ENCODE data around the gene TNFRSF19. TPM values are rescaled to one million over a fixed set of nuclear protein-coding genes. Genes with fewer than 3 reads are reported as not detected.
A peak's percentile ranks its signal among the peaks of the same experiment; 100 is the strongest.

TNFRSF19 gene
- total and polyA plus RNA-seq, 2 of the 8 experiments (the other 6 are each of a cell fraction or from before 2014, with no cell fraction given) = 0.50 to 0.95 TPM

DNA sequence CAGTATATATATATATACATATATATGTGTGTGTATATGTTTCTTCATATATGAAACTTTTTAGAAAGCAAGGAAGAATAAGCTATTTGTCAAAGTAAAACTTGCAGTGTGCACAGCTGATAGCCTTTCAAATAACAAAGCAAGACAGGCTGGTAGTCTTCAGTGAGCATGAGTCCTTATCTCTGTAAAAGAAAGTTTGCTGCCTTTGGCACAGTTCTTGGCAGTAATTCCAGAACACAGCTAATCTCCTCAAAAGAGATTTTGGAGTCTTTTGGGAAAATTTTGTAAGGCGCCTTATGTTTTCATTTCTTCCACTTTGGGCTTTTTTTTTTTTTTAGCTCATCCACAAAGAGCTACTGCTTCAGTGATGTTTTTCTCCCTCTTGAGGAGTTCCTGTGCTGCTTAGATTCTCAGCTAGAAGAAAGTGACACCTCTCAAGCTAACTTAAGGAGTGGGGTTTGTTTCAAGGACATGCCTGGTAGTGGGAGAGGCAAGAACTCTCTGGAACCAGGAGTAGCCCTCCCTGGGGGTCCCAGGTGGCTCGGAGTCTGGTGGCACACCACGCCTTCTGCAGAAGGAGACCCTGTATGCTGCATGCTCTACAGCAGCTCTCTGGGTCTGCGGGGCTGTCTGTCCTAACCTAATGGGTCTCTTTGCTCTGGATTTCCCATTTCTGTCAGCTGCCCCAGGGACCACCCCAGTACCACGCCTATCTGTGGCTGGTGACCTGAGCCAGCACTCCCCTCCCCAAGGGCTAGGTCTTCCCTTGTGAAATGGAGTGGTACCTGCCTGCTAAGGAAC lies 58.8 kb downstream of the TNFRSF19 start:
- H4K20me1 ChIP-seq (replicated peaks in 1 of 2; ENCODE audit: control insufficient read depth in 1 of 2, insufficient read depth in 2 of 2, low read length in 2 of 2) = no peaks in the 10 kb centered on the region
- H3K23me2 ChIP-seq (ENCODE audit: low read depth, low read length) = no peaks in the 10 kb centered on the region
- 0 out of 2 replicates have a peak overlapping the region, but pooled peaks have one; percentile 25 for H2BK15ac ChIP-seq (ENCODE audit: low read length)
- H2BK20ac ChIP-seq (ENCODE audit: low read length) = 0 out of 2 replicates have a peak overlapping the region, but pooled peaks have one; percentile 15
- DNase-seq (ENCODE audit: low read depth in 1 of 2, low spot score in 2 of 2) (no peak), FAIRE-seq (no peak)
- H2AFZ ChIP-seq (ENCODE audit: low read length) = no peak overlapping the region
- H3K9me3 ChIP-seq (ENCODE audit: insufficient read depth in 2 of 2, low read depth in 1 of 2, low read length in 1 of 2) = no peaks in the 10 kb centered on the region
- peaks cover 0 to 23% (median 18%) of the 10 kb centered on the region in 4 experiments; a peak in 5 of 7 replicates for H3K4me1 ChIP-seq (replicated peaks in 1 of 4; ENCODE audit: control insufficient read depth in 3 of 4, insufficient read depth in 4 of 4, low read length in 3 of 4)
- no peak overlapping the region for H3K14ac ChIP-seq (ENCODE audit: insufficient read length)
- no peak overlapping the region for H4K91ac ChIP-seq (replicated peaks; ENCODE audit: insufficient read length, low read length)
- no peak overlapping the region for H3K4me3 ChIP-seq (ENCODE audit: extremely low read depth in 1 of 4, insufficient read depth in 2 of 4, low read depth in 3 of 4, low read length in 4 of 4)
- H3K79me1 ChIP-seq (ENCODE audit: low read depth, low read length) = no peaks in the 10 kb centered on the region
- POLR2A ChIA-PET (ENCODE audit: partially characterized antibody) = no interaction called here
- H3K23ac ChIP-seq (ENCODE audit: insufficient read length) = no peak overlapping the region
- no peak overlapping the region for H2BK5ac ChIP-seq (ENCODE audit: low read depth, low read length)
- H3K27ac ChIP-seq (ENCODE audit: low read depth, low read length) = no peak overlapping the region
- H3K79me2 ChIP-seq (ENCODE audit: control insufficient read depth in 1 of 2, insufficient read depth in 2 of 2, low read length in 2 of 2) = no peaks in the 10 kb centered on the region
- no peak overlapping the region for H3K18ac ChIP-seq (ENCODE audit: extremely low read depth, low read length)
- H3K4me2 ChIP-seq (ENCODE audit: insufficient read depth in 1 of 2, low read depth in 2 of 2, low read length in 2 of 2) = no peak overlapping the region
- no peaks in the 10 kb centered on the region for H3K27me3 ChIP-seq (replicated peaks in 1 of 4; ENCODE audit: control insufficient read depth in 3 of 4, extremely low read depth in 1 of 4, insufficient read depth in 3 of 4, low read length in 3 of 4)
- no peak overlapping the region for H3K4ac ChIP-seq (replicated peaks; ENCODE audit: insufficient read length, low read depth, low read length)
- H2BK120ac ChIP-seq (replicated peaks; ENCODE audit: low read depth, low read length) = peak overlapping the region; percentile 36
- CTCF ChIA-PET (ENCODE audit: partially characterized antibody) = interaction anchor here (0.6 to 1.4 kb wide), 13 partner anchors 8 to 116 kb away, joined by 3 to 5 read pairs (median 4); no protein-coding TSS in a partner anchor
- H2AK5ac ChIP-seq (ENCODE audit: low read depth, low read length) = no peak overlapping the region
- H3K36me3 ChIP-seq (ENCODE audit: control insufficient read depth in 2 of 4, insufficient read depth in 4 of 4, low read length in 3 of 4) = no peaks in the 10 kb centered on the region
- H3K9ac ChIP-seq (replicated peaks in 1 of 4; ENCODE audit: extremely low read depth in 1 of 4, low read depth in 3 of 4, low read length in 3 of 4) = no peak overlapping the region
- 0 out of 2 replicates have a peak overlapping the region, but pooled peaks have one; percentile 13 for H2BK12ac ChIP-seq (ENCODE audit: low read depth, low read length)
- H4K5ac ChIP-seq (ENCODE audit: insufficient read length, low read depth, low read length) = no peak overlapping the region
- no peak overlapping the region for H3K56ac ChIP-seq (replicated peaks; ENCODE audit: insufficient read length, low read depth, low read length)
- H4K8ac ChIP-seq (ENCODE audit: extremely low read depth, insufficient read depth, low read length) = no peak overlapping the region
- WGBS, 2 experiments (ENCODE audit: extremely low coverage in 1 of 2, insufficient coverage in 1 of 2, insufficient read length in 1 of 2, insufficient replicate concordance in 2 of 2, low coverage in 1 of 2, low lambda C conversion rate in 2 of 2, missing lambda C conversion rate in 1 of 2) = 79% methylated on average over 5 of the region's 5 CpGs; no CpG with 5 or more reads in 1 of the 2 experiments
- no peak for TF ChIP-seq SAP30 (IDR thresholded peaks at IDR 0.05; ENCODE audit: insufficient read depth, insufficient replicate concordance, low read length)
- no peak for TF ChIP-seq NRF1 (IDR thresholded peaks at IDR 0.05; ENCODE audit: low read depth, low read length)
- no peak for TF ChIP-seq KDM5A (IDR thresholded peaks at IDR 0.05; ENCODE audit: low read length)
- no peak for TF ChIP-seq EZH2 (IDR thresholded peaks at IDR 0.05; ENCODE audit: low read depth, low read length, severe bottlenecking)
- no peak for TF ChIP-seq RNF2 (IDR thresholded peaks at IDR 0.05; ENCODE audit: borderline replicate concordance, low read depth, low read length, missing control alignments, poor library complexity, severe bottlenecking)
- TF ChIP-seq, protein P1, sequence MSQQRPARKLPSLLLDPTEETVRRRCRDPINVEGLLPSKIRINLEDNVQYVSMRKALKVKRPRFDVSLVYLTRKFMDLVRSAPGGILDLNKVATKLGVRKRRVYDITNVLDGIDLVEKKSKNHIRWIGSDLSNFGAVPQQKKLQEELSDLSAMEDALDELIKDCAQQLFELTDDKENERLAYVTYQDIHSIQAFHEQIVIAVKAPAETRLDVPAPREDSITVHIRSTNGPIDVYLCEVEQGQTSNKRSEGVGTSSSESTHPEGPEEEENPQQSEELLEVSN (IDR thresholded peaks at IDR 0.05) = no peak
- TF ChIP-seq CBX8 (IDR thresholded peaks at IDR 0.05; ENCODE audit: borderline replicate concordance, low read depth, low read length) = no peak
- TF ChIP-seq CHD2 (IDR thresholded peaks at IDR 0.05; ENCODE audit: low read length) = no peak
- no peak for TF ChIP-seq SUZ12 (IDR thresholded peaks at IDR 0.05; ENCODE audit: low read length)
- TF ChIP-seq BACH1 (IDR thresholded peaks at IDR 0.05; ENCODE audit: low read length) = no peak
